ENCODE results near the gene WDR5B. TPM values are rescaled to one million over a fixed set of nuclear protein-coding genes. Genes with fewer than 3 reads are reported as not detected.

WDR5B gene
- total RNA-seq, 2 experiments from 2014 or later, result 4.5 to 5.1 TPM

GRCh38 chr3:122407946-122408345 is 7.9 kb downstream of the WDR5B start:
- Mint-ChIP-seq H3K27ac (no peak overlapping the region), H3K4me1 (ENCODE audit: low read depth) (peaks cover 11% of the 10 kb centered on the region), H3K36me3 (ENCODE audit: low read depth) (peaks cover 45% of the 10 kb centered on the region), H3K27me3 (ENCODE audit: low read depth) (no peaks in the 10 kb centered on the region), H3K9me3 (ENCODE audit: insufficient read depth) (no peaks in the 10 kb centered on the region), H3K4me3 (no peak overlapping the region)
- ATAC-seq, result no peak
- CTCF ChIA-PET, result interaction anchor here (0.8 to 4.8 kb wide), 7 partner anchors 8 to 126 kb away, joined by 3 to 23 read pairs (median 4); partner anchors contain the start of genes FAM162A and WDR5B
- POLR2A ChIA-PET, result interaction anchor here (1.0 kb wide), 1 partner anchor 8 kb away, joined by 4 read pairs; no protein-coding TSS in a partner anchor
- DNase-seq, result no peak

- peaks cover 40% of the 10 kb centered on the region for H3K36me3 Mint-ChIP-seq (ENCODE audit: low read depth)
- no peaks in the 10 kb centered on the region for H3K27me3 Mint-ChIP-seq (ENCODE audit: low read depth)
- no peak overlapping the region for H3K4me3 Mint-ChIP-seq
- DNase-seq (no peak), ATAC-seq (no peak)
- H3K4me1 Mint-ChIP-seq (ENCODE audit: low read depth), result no peaks in the 10 kb centered on the region
- H3K9me3 Mint-ChIP-seq (ENCODE audit: insufficient read depth), result no peaks in the 10 kb centered on the region
- ChIA-PET CTCF (interaction anchor here (1.2 to 1.3 kb wide), 2 partner anchors 13 to 22 kb away, joined by 3 to 6 read pairs; partner anchors contain the start of gene FAM162A), POLR2A (no interaction called here)
- no peak overlapping the region for H3K27ac Mint-ChIP-seq
Observed at GRCh38 chr3:122406198-122406597, 9.7 kb downstream of the WDR5B start.

- Mint-ChIP-seq H3K4me3 (no peak overlapping the region), H3K27me3 (ENCODE audit: low read depth) (no peaks in the 10 kb centered on the region), H3K9me3 (ENCODE audit: insufficient read depth) (no peaks in the 10 kb centered on the region), H3K4me1 (ENCODE audit: low read depth) (no peaks in the 10 kb centered on the region), H3K27ac (no peak overlapping the region), H3K36me3 (ENCODE audit: low read depth) (peaks cover 37% of the 10 kb centered on the region)
- DNase-seq, result no peak
- no peak for ATAC-seq
- POLR2A ChIA-PET, result interaction anchor here (1.3 kb wide), 1 partner anchor 11 kb away, joined by 4 read pairs; the partner anchor contains the start of gene WDR5B
- CTCF ChIA-PET, result interaction anchor here (0.8 to 1.0 kb wide), 2 partner anchors 12 to 21 kb away, joined by 3 to 5 read pairs; partner anchors contain the start of gene FAM162A
Observed at GRCh38 chr3:122405015-122405414, 10.8 kb downstream of the WDR5B start.

DNA sequence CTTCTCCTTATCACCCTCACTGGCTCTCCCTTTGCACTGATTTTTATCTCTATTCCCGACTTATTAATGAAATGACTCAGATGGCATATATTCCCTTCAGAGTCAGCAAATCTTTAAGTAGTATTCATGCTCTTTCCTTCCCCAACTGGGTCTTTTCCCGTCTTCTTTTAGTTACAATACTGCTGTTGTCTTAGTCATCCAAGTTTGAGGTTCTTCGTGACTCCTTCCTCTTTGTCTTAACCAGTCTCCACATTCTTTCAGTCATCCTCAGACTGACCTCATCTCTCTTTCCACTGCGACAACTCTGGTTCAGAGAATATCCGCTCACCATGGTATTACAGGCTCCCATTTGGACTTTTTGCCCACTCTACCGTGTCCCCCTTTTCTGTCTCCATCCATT is 12.4 kb downstream of the WDR5B start:
- no peaks in the 10 kb centered on the region for H3K27me3 Mint-ChIP-seq (ENCODE audit: low read depth)
- H3K27ac Mint-ChIP-seq, result no peak overlapping the region
- H3K4me3 Mint-ChIP-seq, result no peak overlapping the region
- no peak for DNase-seq
- POLR2A ChIA-PET, result no interaction called here
- no peaks in the 10 kb centered on the region for H3K9me3 Mint-ChIP-seq (ENCODE audit: insufficient read depth)
- CTCF ChIA-PET, result interaction anchor here (2.8 kb wide), 1 partner anchor 10 kb away, joined by 10 read pairs; no protein-coding TSS in a partner anchor
- ATAC-seq, result no peak
- peaks cover 34% of the 10 kb centered on the region for H3K36me3 Mint-ChIP-seq (ENCODE audit: low read depth)
- no peaks in the 10 kb centered on the region for H3K4me1 Mint-ChIP-seq (ENCODE audit: low read depth)

- peaks cover 22% of the 10 kb centered on the region for H3K36me3 Mint-ChIP-seq (ENCODE audit: low read depth)
- H3K27ac Mint-ChIP-seq, result no peak overlapping the region
- H3K4me1 Mint-ChIP-seq (ENCODE audit: low read depth), result peaks cover 19% of the 10 kb centered on the region
- ChIA-PET CTCF (no interaction called here), POLR2A (no interaction called here)
- no peak overlapping the region for H3K4me3 Mint-ChIP-seq
- no peaks in the 10 kb centered on the region for H3K9me3 Mint-ChIP-seq (ENCODE audit: insufficient read depth)
- DNase-seq (no peak), ATAC-seq (no peak)
- H3K27me3 Mint-ChIP-seq (ENCODE audit: low read depth), result no peaks in the 10 kb centered on the region
Observed at GRCh38 chr3:122398920-122399319, 16.9 kb downstream of the WDR5B start.

- no peaks in the 10 kb centered on the region for H3K27me3 Mint-ChIP-seq (ENCODE audit: low read depth)
- peaks cover 24% of the 10 kb centered on the region for H3K4me1 Mint-ChIP-seq (ENCODE audit: low read depth)
- no peak overlapping the region for H3K4me3 Mint-ChIP-seq
- DNase-seq (no peak), ATAC-seq (no peak)
- POLR2A ChIA-PET, result no interaction called here
- CTCF ChIA-PET, result interaction anchor here (0.7 to 1.4 kb wide), 4 partner anchors 11 to 282 kb away, joined by 3 to 4 read pairs (median 3); partner anchors contain the start of gene FAM162A
- H3K9me3 Mint-ChIP-seq (ENCODE audit: insufficient read depth), result no peaks in the 10 kb centered on the region
- no peak overlapping the region for H3K27ac Mint-ChIP-seq
- H3K36me3 Mint-ChIP-seq (ENCODE audit: low read depth), result peaks cover 21% of the 10 kb centered on the region
Observed at GRCh38 chr3:122397201-122397600, 18.7 kb downstream of the WDR5B start.

DNA sequence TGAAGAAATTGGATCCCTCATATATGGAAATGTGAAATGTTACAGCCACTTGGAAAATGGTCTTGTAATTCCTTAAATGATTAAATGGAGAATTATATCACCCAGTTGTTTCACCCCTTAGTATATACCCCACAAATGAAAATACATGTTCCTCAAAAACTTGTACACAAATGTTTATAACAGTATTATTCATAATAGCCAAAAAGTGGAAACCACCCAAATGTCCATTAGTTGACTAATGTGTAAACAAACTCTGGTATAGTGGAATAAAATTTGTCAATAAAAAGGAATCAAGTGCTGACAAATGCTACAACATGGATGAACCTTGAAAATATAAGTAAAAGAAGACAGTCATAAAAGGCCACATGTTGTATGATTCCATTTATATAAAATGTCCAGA is 19.4 kb downstream of the WDR5B start:
- H3K4me1 Mint-ChIP-seq (ENCODE audit: low read depth), result peaks cover 24% of the 10 kb centered on the region
- H3K27ac Mint-ChIP-seq, result no peak overlapping the region
- no peak overlapping the region for H3K4me3 Mint-ChIP-seq
- POLR2A ChIA-PET, result interaction anchor here (1.3 kb wide), 1 partner anchor 13 kb away, joined by 4 read pairs; the partner anchor contains the start of genes FAM162A and MIX23
- peaks cover 22% of the 10 kb centered on the region for H3K36me3 Mint-ChIP-seq (ENCODE audit: low read depth)
- CTCF ChIA-PET, result no interaction called here
- no peaks in the 10 kb centered on the region for H3K9me3 Mint-ChIP-seq (ENCODE audit: insufficient read depth)
- DNase-seq (no peak), ATAC-seq (no peak)
- H3K27me3 Mint-ChIP-seq (ENCODE audit: low read depth), result no peaks in the 10 kb centered on the region

DNA sequence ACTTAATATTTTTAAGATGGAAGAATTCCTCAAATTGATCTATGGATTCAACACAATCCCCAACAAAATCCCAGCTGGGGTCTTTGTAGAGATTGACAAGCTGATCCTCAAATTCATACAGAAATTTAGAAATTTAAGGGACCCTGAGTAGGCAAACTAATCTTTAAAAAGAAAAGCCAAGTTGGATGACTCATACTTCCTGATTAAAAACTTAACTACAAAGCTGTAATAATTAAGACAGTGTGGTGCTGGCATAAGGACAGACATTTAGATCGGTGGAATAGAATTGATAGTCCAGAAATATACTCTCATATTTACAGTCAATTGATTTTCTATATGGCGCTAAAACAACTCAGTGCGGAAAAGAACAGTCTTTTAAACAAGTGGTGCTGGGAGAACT is 20.3 kb downstream of the WDR5B start:
- H3K27ac Mint-ChIP-seq, result no peak overlapping the region
- no peaks in the 10 kb centered on the region for H3K9me3 Mint-ChIP-seq (ENCODE audit: insufficient read depth)
- no peak overlapping the region for H3K4me3 Mint-ChIP-seq
- peaks cover 22% of the 10 kb centered on the region for H3K36me3 Mint-ChIP-seq (ENCODE audit: low read depth)
- H3K4me1 Mint-ChIP-seq (ENCODE audit: low read depth), result peaks cover 24% of the 10 kb centered on the region
- ATAC-seq (no peak), DNase-seq (no peak)
- ChIA-PET POLR2A (interaction anchor here (1.3 kb wide), 1 partner anchor 12 kb away, joined by 4 read pairs; the partner anchor contains the start of genes FAM162A and MIX23), CTCF (interaction anchor here (0.7 to 1.0 kb wide), 3 partner anchors 9 to 21 kb away, joined by 3 to 7 read pairs (median 3); partner anchors contain the start of genes FAM162A and WDR5B)
- H3K27me3 Mint-ChIP-seq (ENCODE audit: low read depth), result no peaks in the 10 kb centered on the region

DNA sequence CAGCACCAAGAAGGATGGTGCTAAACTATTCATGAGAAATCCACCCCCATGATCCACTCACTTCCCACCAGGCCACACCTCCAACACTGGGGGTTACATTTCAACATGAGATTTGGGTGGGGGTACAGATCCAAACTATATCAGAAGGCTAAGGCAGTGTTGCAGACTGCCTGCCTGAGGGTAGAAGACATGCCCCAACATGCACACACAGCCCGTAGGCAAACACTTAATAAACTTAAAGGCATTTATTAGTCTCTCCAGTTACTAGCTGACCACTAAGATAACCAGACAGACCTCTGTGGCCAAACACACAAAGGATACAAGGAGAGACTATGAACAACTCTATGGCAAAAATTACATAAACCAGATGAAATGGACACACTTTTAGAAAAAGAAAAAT is 21.7 kb downstream of the WDR5B start:
- Mint-ChIP-seq H3K9me3 (ENCODE audit: insufficient read depth) (no peaks in the 10 kb centered on the region), H3K36me3 (ENCODE audit: low read depth) (peaks cover 15% of the 10 kb centered on the region), H3K4me1 (ENCODE audit: low read depth) (peaks cover 24% of the 10 kb centered on the region), H3K27me3 (ENCODE audit: low read depth) (no peaks in the 10 kb centered on the region), H3K27ac (no peak overlapping the region), H3K4me3 (no peak overlapping the region)
- ChIA-PET CTCF (interaction anchor here (0.9 to 5.8 kb wide), 14 partner anchors 8 to 847 kb away, joined by 3 to 53 read pairs (median 9); partner anchors contain the start of genes FAM162A, PARP14, POLQ and WDR5B), POLR2A (interaction anchor here (0.8 to 1.8 kb wide), 2 partner anchors 10 to 22 kb away, joined by 3 to 8 read pairs; partner anchors contain the start of genes FAM162A and WDR5B)
- no peak for DNase-seq
- ATAC-seq, result no peak

- Mint-ChIP-seq H3K4me1 (ENCODE audit: low read depth) (peaks cover 28% of the 10 kb centered on the region), H3K27me3 (ENCODE audit: low read depth) (no peaks in the 10 kb centered on the region), H3K27ac (no peak overlapping the region), H3K4me3 (no peak overlapping the region), H3K36me3 (ENCODE audit: low read depth) (peaks cover 18% of the 10 kb centered on the region), H3K9me3 (ENCODE audit: insufficient read depth) (no peaks in the 10 kb centered on the region)
- peak; percentile 42 for DNase-seq
- no peak for ATAC-seq
- ChIA-PET CTCF (interaction anchor here (0.6 to 5.8 kb wide), 41 partner anchors 9 to 846 kb away, joined by 3 to 53 read pairs (median 4); partner anchors contain the start of genes FAM162A, KPNA1, MIX23 and PARP14), POLR2A (interaction anchor here (0.8 to 1.8 kb wide), 4 partner anchors 9 to 635 kb away, joined by 3 to 8 read pairs (median 3); partner anchors contain the start of genes FAM162A and WDR5B)
Observed at GRCh38 chr3:122392868-122393844, 22.7 kb downstream of the WDR5B start.

DNA sequence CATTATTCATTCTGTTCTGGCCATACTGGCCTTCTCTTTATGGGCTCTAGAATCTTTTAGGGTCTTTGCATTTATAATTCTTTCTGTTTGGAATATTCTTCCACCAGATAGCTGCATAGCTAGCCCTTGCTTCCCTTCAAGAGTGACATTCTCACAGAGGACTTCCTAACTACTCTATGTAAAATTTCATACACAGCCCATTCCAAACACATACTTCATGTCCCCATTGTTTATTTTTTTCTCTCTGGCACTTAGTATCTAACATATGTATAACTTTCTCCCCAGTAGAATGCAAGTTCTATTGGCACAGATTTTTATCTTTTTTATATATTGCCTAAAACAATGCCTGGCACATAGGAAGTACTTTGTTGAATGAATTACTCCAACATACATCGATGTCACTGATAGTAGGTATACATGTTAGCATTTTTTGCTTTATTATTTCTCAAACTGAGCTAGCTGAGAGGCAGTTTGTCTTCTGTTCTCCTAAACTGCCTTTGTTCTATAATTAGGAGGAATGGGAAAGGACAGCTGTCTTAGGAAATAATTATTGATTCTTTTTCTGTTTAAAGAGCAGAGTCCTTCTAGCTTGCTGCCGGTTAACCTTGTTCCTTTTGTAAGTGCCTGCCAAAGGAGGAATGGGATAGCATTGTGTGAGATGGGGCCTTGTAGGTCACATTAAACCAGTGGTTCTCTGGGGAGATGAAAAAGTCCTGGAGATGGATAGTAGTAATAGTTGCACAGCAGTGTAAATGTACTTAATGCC is 24.0 kb downstream of the WDR5B start:
- CTCF ChIA-PET, result interaction anchor here (0.7 to 5.8 kb wide), 7 partner anchors 9 to 364 kb away, joined by 3 to 53 read pairs (median 6); partner anchors contain the start of genes KPNA1, MIX23, PARP14 and WDR5B
- Mint-ChIP-seq H3K9me3 (ENCODE audit: insufficient read depth) (no peaks in the 10 kb centered on the region), H3K27ac (no peak overlapping the region), H3K36me3 (ENCODE audit: low read depth) (peaks cover 29% of the 10 kb centered on the region), H3K27me3 (ENCODE audit: low read depth) (no peaks in the 10 kb centered on the region), H3K4me1 (ENCODE audit: low read depth) (peaks cover 38% of the 10 kb centered on the region), H3K4me3 (no peak overlapping the region)
- DNase-seq (no peak), ATAC-seq (no peak)
- POLR2A ChIA-PET, result interaction anchor here (0.6 kb wide), 1 partner anchor 305 kb away, joined by 4 read pairs; no protein-coding TSS in a partner anchor

All from activated CD8-positive, alpha-beta T cell treated with anti-CD3 and anti-CD28 coated beads, Interleukin-2, amount 10 ng/mL, durations not matched to agents 7 days and 5 days (primary cell).